GM18505 (cell line): ENCODE measurements around the gene TMEM40.

ENCODE experiments used
- ATAC-seq: cut with Tn5 transposase; IDR thresholded peaks from one replicate; pipeline ENCODE4 v1.9.1; 2021; ENCODE audit not compliant: unreplicated experiment
- POLR2A ChIP-seq: IDR thresholded peaks from 4 replicates; pipeline ENCODE4 v1.6.1; 2011; ENCODE audit warnings: borderline replicate concordance; ENCODE audit not compliant: insufficient read depth, insufficient read length; ENCODE audit errors: extremely low read depth

Gene TMEM40

GRCh38 chr3:12764171-12764776, 5.2 kb upstream of the TMEM40 start:
- ATAC-seq = no peak
- TF ChIP-seq POLR2A = no peak

GRCh38 chr3:12759693-12760565, 870 bp upstream of the TMEM40 start:
- no peak for TF ChIP-seq POLR2A

DNA sequence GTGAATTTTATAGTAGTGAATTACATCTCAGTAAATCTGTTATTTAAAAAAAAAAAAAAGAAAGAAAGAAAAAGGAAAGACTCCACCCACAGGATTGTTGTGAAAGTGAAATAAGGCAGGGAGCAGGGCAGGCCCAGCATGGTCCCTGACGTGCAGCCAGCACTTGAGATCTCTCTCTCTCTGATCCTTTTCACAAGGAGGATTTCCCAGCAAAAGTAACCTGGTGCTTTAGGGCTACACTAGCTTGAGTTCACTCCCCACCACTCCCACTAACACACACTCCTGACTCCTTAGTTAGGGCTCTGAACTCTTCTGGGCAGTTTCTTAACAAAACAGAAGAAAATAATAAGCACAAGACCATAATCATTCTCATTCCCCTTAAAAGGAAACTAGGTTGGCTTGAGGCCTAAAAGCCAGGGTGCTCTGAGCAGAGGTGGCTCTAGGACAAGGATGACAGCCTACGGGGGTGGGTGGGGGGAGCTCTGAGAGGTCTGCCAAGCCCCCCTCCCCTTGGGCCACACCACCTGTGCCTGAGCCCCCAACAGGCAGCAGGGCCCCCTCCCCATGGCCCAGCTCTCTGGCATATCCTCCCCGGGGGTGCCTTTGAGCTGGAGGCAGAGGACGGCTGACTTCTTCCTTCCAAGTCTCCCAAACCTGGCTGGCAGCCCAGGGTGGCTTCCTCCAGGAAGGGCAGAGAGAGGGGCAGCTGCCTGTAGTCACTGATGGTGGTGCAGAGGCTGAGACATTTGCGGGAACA, 856 bp downstream of the TMEM40 start:
- TF ChIP-seq POLR2A = no peak
- no peak for ATAC-seq

More at GRCh38 chr3:12759693-12760565, 870 bp upstream of the TMEM40 start:
- no peak for ATAC-seq

DNA sequence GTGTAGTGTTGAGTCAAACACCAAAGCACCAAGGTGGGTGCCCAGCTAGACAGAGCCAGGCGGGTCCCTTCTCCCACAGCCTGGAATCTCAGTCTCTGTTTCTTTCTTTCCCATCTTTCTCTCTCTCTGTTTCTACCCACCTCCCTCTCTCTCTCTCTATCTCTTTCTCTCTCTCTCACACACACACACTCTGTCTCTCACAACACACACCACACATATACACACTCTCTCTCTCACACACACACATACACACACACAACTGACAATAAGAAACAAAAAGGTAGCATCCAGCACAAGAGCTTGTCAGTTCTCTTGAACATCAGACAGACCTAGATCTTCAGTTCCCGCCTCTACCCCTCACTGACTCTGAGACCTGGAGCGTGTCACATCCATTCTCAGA, 2.4 kb downstream of the TMEM40 start:
- TF ChIP-seq POLR2A = no peak
- ATAC-seq = no peak

GRCh38 chr3:12756175-12756574, 2.9 kb downstream of the TMEM40 start:
- TF ChIP-seq POLR2A = no peak
- ATAC-seq = no peak

GRCh38 chr3:12755754-12756153, 3.3 kb downstream of the TMEM40 start:
- TF ChIP-seq POLR2A = no peak
- no peak for ATAC-seq

DNA sequence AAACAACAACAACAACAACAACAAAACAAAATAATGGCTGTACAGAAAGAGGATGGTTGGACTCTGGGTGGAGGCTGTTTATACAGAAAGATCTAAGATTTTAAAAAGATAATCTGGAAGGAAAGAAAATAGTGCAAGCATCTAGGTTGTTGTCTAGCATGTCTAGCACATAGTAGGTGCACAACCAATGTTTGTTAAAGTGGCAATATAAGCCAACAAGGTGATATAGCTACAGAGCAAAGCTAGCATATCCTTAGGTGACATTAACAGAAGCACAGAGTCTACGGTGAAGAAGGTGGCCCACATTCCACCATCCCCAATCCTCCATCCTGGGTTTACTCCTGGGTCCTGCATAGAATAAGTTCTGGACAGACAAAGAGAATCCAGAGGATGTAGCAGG, 4.7 kb downstream of the TMEM40 start:
- no peak for TF ChIP-seq POLR2A
- no peak for ATAC-seq

- no peak for TF ChIP-seq POLR2A
- ATAC-seq = no peak
These were observed 5.6 kb downstream of the TMEM40 start for GRCh38 chr3:12753275-12754028.

- TF ChIP-seq POLR2A = no peak
- ATAC-seq = no peak
These were observed 6.2 kb downstream of the TMEM40 start for GRCh38 chr3:12752809-12753208.

- no peak for ATAC-seq
- no peak for TF ChIP-seq POLR2A
These were observed 7.0 kb downstream of the TMEM40 start for GRCh38 chr3:12752102-12752501.

- no peak for ATAC-seq
- no peak for TF ChIP-seq POLR2A
These were observed 7.5 kb downstream of the TMEM40 start for GRCh38 chr3:12751571-12751970.

- peak; percentile 52 for ATAC-seq
- TF ChIP-seq POLR2A = no peak
These were observed 8.4 kb downstream of the TMEM40 start for GRCh38 chr3:12750658-12751071.

DNA sequence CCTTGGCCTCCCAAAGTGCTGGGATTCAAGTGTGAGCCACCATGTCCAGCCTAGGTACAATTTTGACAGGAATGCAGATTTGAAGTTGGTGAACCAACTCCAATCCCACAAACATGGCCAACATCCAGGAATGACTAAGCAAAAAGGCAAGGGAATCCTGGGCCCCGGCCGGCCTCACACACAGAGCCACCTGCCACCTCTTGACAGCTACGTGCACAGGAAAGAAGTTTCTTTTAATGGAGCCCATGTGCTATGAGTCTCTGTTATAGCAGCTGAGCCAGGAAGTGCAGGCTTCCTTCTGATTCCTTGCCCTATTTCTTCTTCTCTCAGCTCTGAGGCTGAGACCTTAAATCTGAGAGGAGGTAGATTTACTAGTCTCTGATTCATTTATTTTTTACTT, 8.8 kb downstream of the TMEM40 start:
- no peak for TF ChIP-seq POLR2A
- ATAC-seq = peak; percentile 15
